Mesothelial cell of epicardium (in vitro differentiated cells): ENCODE data around the gene MCUR1. TPM values are rescaled to one million over a fixed set of nuclear protein-coding genes. Genes with fewer than 3 reads are reported as not detected.

ENCODE experiments used
- DNase-seq, 2 experiments: peaks; one replicate each; pipeline ENCODE4 v3.0.0; 2021; ENCODE audit warnings: low spot score in 2 of 2; ENCODE audit not compliant: unreplicated experiment in 2 of 2
- H3K27ac Mint-ChIP-seq: 2 replicates; pipeline ENCODE4 v1.8.0; 2021; ENCODE audit warnings: mixed read lengths
- H3K27me3 Mint-ChIP-seq: 2 replicates; pipeline ENCODE4 v1.8.0; 2021; ENCODE audit warnings: low read depth, mixed read lengths
- H3K36me3 Mint-ChIP-seq: 2 replicates; pipeline ENCODE4 v1.8.0; 2021; ENCODE audit warnings: mixed read lengths
- H3K4me1 Mint-ChIP-seq: 2 replicates; pipeline ENCODE4 v1.8.0; 2021; ENCODE audit warnings: mixed read lengths
- H3K4me3 Mint-ChIP-seq: 2 replicates; pipeline ENCODE4 v1.8.0; 2021; ENCODE audit warnings: mild to moderate bottlenecking, moderate library complexity, mixed read lengths
- H3K9me3 Mint-ChIP-seq: 2 replicates; pipeline ENCODE4 v1.8.0; 2021; ENCODE audit warnings: mixed read lengths
- CTCF ChIP-seq: fragments of 200-600 bp; sonication (generic); IDR thresholded peaks from one replicate; pipeline ENCODE4 v1.5.0; 2021; ENCODE audit warnings: antibody characterized with exemption; ENCODE audit not compliant: unreplicated experiment
- total RNA-seq: library from RNA; stranded (reverse); gene quantifications from 3 replicates; pipeline ENCODE4 v1.2.1, GENCODE V29; 2021

The MCUR1 gene
- total RNA-seq, 1 donor from 2014 or later = 21.7 TPM

- no peak for DNase-seq
- TF ChIP-seq CTCF = no peak
- Mint-ChIP-seq H3K4me3 (no peak overlapping the region), H3K27me3 (no peaks in the 10 kb centered on the region), H3K9me3 (no peaks in the 10 kb centered on the region), H3K36me3 (no peaks in the 10 kb centered on the region), H3K27ac (no peak overlapping the region), H3K4me1 (no peaks in the 10 kb centered on the region)
Observed at GRCh38 chr6:13754644-13755043, 59.7 kb downstream of the MCUR1 start.

GRCh38 chr6:13743736-13744127 lies 70.6 kb downstream of the MCUR1 start:
- TF ChIP-seq CTCF = no peak
- Mint-ChIP-seq H3K4me1 (no peaks in the 10 kb centered on the region), H3K27me3 (no peaks in the 10 kb centered on the region), H3K36me3 (no peaks in the 10 kb centered on the region), H3K4me3 (no peak overlapping the region), H3K27ac (no peak overlapping the region), H3K9me3 (peaks cover 8% of the 10 kb centered on the region)
- no peak for DNase-seq

GRCh38 chr6:13742961-13743735 lies 71.2 kb downstream of the MCUR1 start:
- Mint-ChIP-seq H3K36me3 (no peaks in the 10 kb centered on the region), H3K4me3 (no peak overlapping the region), H3K4me1 (no peaks in the 10 kb centered on the region), H3K27me3 (no peaks in the 10 kb centered on the region), H3K9me3 (peaks cover 8% of the 10 kb centered on the region), H3K27ac (no peak overlapping the region)
- DNase-seq = no peak
- TF ChIP-seq CTCF = no peak

- Mint-ChIP-seq H3K27me3 (no peaks in the 10 kb centered on the region), H3K36me3 (no peaks in the 10 kb centered on the region), H3K27ac (no peak overlapping the region), H3K4me1 (no peaks in the 10 kb centered on the region), H3K9me3 (peaks cover 8% of the 10 kb centered on the region), H3K4me3 (no peak overlapping the region)
- no peak for TF ChIP-seq CTCF
- no peak for DNase-seq
Observed at GRCh38 chr6:13741365-13741764, 73.0 kb downstream of the MCUR1 start.

Other genes starting within 250 kb of the MCUR1 start
- 21.1 to 23.6 TPM (median 21.5 TPM) in 3 replicates for gene SIRT5, start 240.0 kb downstream of the MCUR1 start, total RNA-seq
- gene NOL7, start 199.2 kb downstream of the MCUR1 start, total RNA-seq = 40.2 to 42.0 TPM (median 40.8 TPM) in 3 replicates
- 45.5 to 46.9 TPM (median 45.8 TPM) in 3 replicates for gene RANBP9, start 102.7 kb downstream of the MCUR1 start, total RNA-seq
- 4.1 to 5.1 TPM (median 4.2 TPM) in 3 replicates for gene RNF182, start 110.4 kb upstream of the MCUR1 start, total RNA-seq